Skin epidermis (tissue), 12 donors: ENCODE results near the gene TEDC1.
"Not testable (repeated sequence)": the region's sequence is repeated elsewhere in the genome, so short reads cannot be mapped to it uniquely, and the experiment has no call there.

Experiments
- H3K27ac ChIP-seq, 21 experiments: fragments of 200-600 bp; sonication (generic) in 11 of 21; one replicate each; pipeline ENCODE4 v1.5.0; 2020; ENCODE audit warnings: mild to moderate bottlenecking in 3 of 21, inconsistent platforms in 2 of 21, moderate library complexity in 2 of 21
- H3K4me3 ChIP-seq, 7 experiments: fragments of 200-600 bp; sonication (generic) in 2 of 7; one replicate each; pipeline ENCODE4 v1.5.0; 2020; ENCODE audit warnings: inconsistent platforms in 2 of 7, mild to moderate bottlenecking in 2 of 7, moderate library complexity in 1 of 7

TEDC1 gene

GRCh38 chr14:105531088-105531893 is 40.2 kb downstream of the TEDC1 start:
- Histone ChIP-seq H3K4me3 (no peak overlapping the region), H3K27ac (no peak overlapping the region)

GRCh38 chr14:105531894-105532623 is 41.0 kb downstream of the TEDC1 start:
- no peak overlapping the region for H3K27ac ChIP-seq
- H3K4me3 ChIP-seq: no peak overlapping the region

- no peak overlapping the region for H3K27ac ChIP-seq
Measured at GRCh38 chr14:105532735-105533141, 41.7 kb downstream of the TEDC1 start.

GRCh38 chr14:105533391-105533790 is 42.3 kb downstream of the TEDC1 start:
- no peak overlapping the region for H3K4me3 ChIP-seq
- no peak overlapping the region for H3K27ac ChIP-seq

More at GRCh38 chr14:105532735-105533141, 41.7 kb downstream of the TEDC1 start:
- no peak overlapping the region for H3K4me3 ChIP-seq

GRCh38 chr14:105533811-105534498 is 42.9 kb downstream of the TEDC1 start:
- no peak overlapping the region for H3K4me3 ChIP-seq
- no peak overlapping the region for H3K27ac ChIP-seq

- Histone ChIP-seq H3K27ac (no peak overlapping the region), H3K4me3 (no peak overlapping the region)
Measured at GRCh38 chr14:105534586-105534985, 43.5 kb downstream of the TEDC1 start.

GRCh38 chr14:105536051-105536450 is 45.0 kb downstream of the TEDC1 start:
- Histone ChIP-seq H3K27ac (no peak overlapping the region), H3K4me3 (no peak overlapping the region)

- H3K27ac ChIP-seq: no peak overlapping the region
- H3K4me3 ChIP-seq: no peak overlapping the region
Measured at GRCh38 chr14:105536691-105537579, 45.9 kb downstream of the TEDC1 start.

GRCh38 chr14:105537580-105538474 is 46.8 kb downstream of the TEDC1 start:
- Histone ChIP-seq H3K4me3 (no peak overlapping the region), H3K27ac (no peak overlapping the region)

- no peak overlapping the region for H3K27ac ChIP-seq
- H3K4me3 ChIP-seq: no peak overlapping the region
Measured at GRCh38 chr14:105538481-105539049, 47.5 kb downstream of the TEDC1 start.

GRCh38 chr14:105540811-105541210 is 49.8 kb downstream of the TEDC1 start:
- no peak overlapping the region for H3K27ac ChIP-seq

GRCh38 chr14:105541218-105541875 is 50.3 kb downstream of the TEDC1 start:
- no peak overlapping the region for H3K4me3 ChIP-seq
- no peak overlapping the region for H3K27ac ChIP-seq

More at GRCh38 chr14:105540811-105541210, 49.8 kb downstream of the TEDC1 start:
- no peak overlapping the region for H3K4me3 ChIP-seq

- H3K27ac ChIP-seq, H3K4me3 ChIP-seq: not testable (repeated sequence)
Measured at GRCh38 chr14:105545676-105546075, 54.6 kb downstream of the TEDC1 start.

- not testable (repeated sequence) for H3K27ac ChIP-seq, H3K4me3 ChIP-seq
Measured at GRCh38 chr14:105546410-105546809, 55.4 kb downstream of the TEDC1 start.

- not testable (repeated sequence) for H3K27ac ChIP-seq, H3K4me3 ChIP-seq
Measured at GRCh38 chr14:105547072-105547471, 56.0 kb downstream of the TEDC1 start.

GRCh38 chr14:105547741-105548169 is 56.7 kb downstream of the TEDC1 start:
- Histone ChIP-seq H3K27ac (no peak overlapping the region), H3K4me3 (no peak overlapping the region)
